Right ventricle myocardium inferior (tissue), 1 donor: Measurements from ENCODE around the gene NDUFA5. TPM values are rescaled to one million over a fixed set of nuclear protein-coding genes. Genes with fewer than 3 reads are reported as not detected.
"Not testable (repeated sequence)": the region's sequence is repeated elsewhere in the genome, so short reads cannot be mapped to it uniquely, and the experiment has no call there.

ENCODE experiments used
- ATAC-seq: fragments of 200-7000 bp; cut with Tn5 transposase; one replicate; pipeline ENCODE4 v1.9.1; 2020; ENCODE audit warnings: mild to moderate bottlenecking, moderate library complexity
- DNase-seq: peaks from one replicate; pipeline ENCODE4 v3.0.0; 2021; ENCODE audit errors: missing footprints
- intact Hi-C: fragments of 100-400 bp; cut with DNase I; formaldehyde crosslinking; loops from one replicate; pipeline ENCODE4 v1.11.0; 2022
- total RNA-seq: library from RNA; stranded (reverse); fragmentation: NEBNext Ultra II Directional; extraction: Animal tissue kit (Norgen Biotek cat#: 25700); gene quantifications from one replicate; pipeline ENCODE4 v1.2.1, GENCODE V29; 2021
- donor health status: DM: no; HTN: yes; CAD: no; lungs with severe emphysema.

The NDUFA5 gene
- total RNA-seq, 1 donor from 2014 or later, result 307 TPM

- DNase-seq, result no peak
- intact Hi-C loops, result no loop called here
- ATAC-seq, result no peak
These were observed 11.9 kb upstream of the NDUFA5 start for GRCh38 chr7:123569352-123570010.

GRCh38 chr7:123562121-123562520 is 4.5 kb upstream of the NDUFA5 start:
- DNase-seq (no peak), ATAC-seq (no peak)
- intact Hi-C loops, result no loop called here

- no peak for ATAC-seq
- DNase-seq, result no peak
- intact Hi-C loops, result loop anchor here (5.0 kb wide), 1 partner anchor 79 kb away; no protein-coding TSS in a partner anchor
These were observed 764 bp upstream of the NDUFA5 start for GRCh38 chr7:123558289-123558874.

GRCh38 chr7:123557016-123557397 is 611 bp downstream of the NDUFA5 start:
- intact Hi-C loops, result loop anchor here (1.0 to 5.0 kb wide), 2 partner anchors 23 to 80 kb away; partner anchors contain the start of gene IQUB
- ATAC-seq, result no peak
- no peak for DNase-seq

GRCh38 chr7:123555484-123555883 is 2.1 kb downstream of the NDUFA5 start:
- ATAC-seq, result no peak
- DNase-seq, result no peak
- intact Hi-C loops, result loop anchor here (5.0 kb wide), 1 partner anchor 82 kb away; no protein-coding TSS in a partner anchor

- no peak for DNase-seq
- ATAC-seq, result no peak
- intact Hi-C loops, result no loop called here
These were observed 4.5 kb downstream of the NDUFA5 start for GRCh38 chr7:123553159-123553558.

GRCh38 chr7:123552641-123553040 is 5.0 kb downstream of the NDUFA5 start:
- intact Hi-C loops, result no loop called here
- peak; percentile 57 for ATAC-seq
- no peak for DNase-seq

GRCh38 chr7:123552134-123552533 is 5.5 kb downstream of the NDUFA5 start:
- DNase-seq, intact Hi-C loops, ATAC-seq: not testable (repeated sequence)

- DNase-seq (no peak), ATAC-seq (no peak)
- intact Hi-C loops, result no loop called here
These were observed 9.2 kb downstream of the NDUFA5 start for GRCh38 chr7:123548406-123548805.

- ATAC-seq, result no peak
- no peak for DNase-seq
- intact Hi-C loops, result loop anchor here (5.0 kb wide), 1 partner anchor 48 kb away; no protein-coding TSS in a partner anchor
These were observed 17.7 kb downstream of the NDUFA5 start for GRCh38 chr7:123539871-123540270.

GRCh38 chr7:123538897-123539296 is 18.7 kb downstream of the NDUFA5 start:
- no peak for ATAC-seq
- intact Hi-C loops, result loop anchor here (5.0 kb wide), 1 partner anchor 47 kb away; no protein-coding TSS in a partner anchor
- no peak for DNase-seq

- no peak for ATAC-seq
- no peak for DNase-seq
- intact Hi-C loops, result loop anchor here (5.0 kb wide), 1 partner anchor 46 kb away; no protein-coding TSS in a partner anchor
These were observed 19.4 kb downstream of the NDUFA5 start for GRCh38 chr7:123538189-123538714.

GRCh38 chr7:123537026-123537642 is 20.5 kb downstream of the NDUFA5 start:
- DNase-seq, result no peak
- ATAC-seq, result no peak
- intact Hi-C loops, result loop anchor here (5.0 kb wide), 1 partner anchor 45 kb away; no protein-coding TSS in a partner anchor

- intact Hi-C loops, result loop anchor here (2.0 to 5.0 kb wide), 2 partner anchors 43 to 213 kb away; partner anchors contain the start of gene WASL
- DNase-seq, result peak; percentile 66
- ATAC-seq, result no peak
These were observed 22.1 kb downstream of the NDUFA5 start for GRCh38 chr7:123535517-123535916.

GRCh38 chr7:123534383-123535260 is 23.0 kb downstream of the NDUFA5 start, which contains the start of gene IQUB:
Gene IQUB (minus strand): TSS chr7:123534595. CDS start chr7:123512340, 22,255 bp downstream.
- intact Hi-C loops, result loop anchor here (1.0 to 5.0 kb wide), 3 partner anchors 23 to 214 kb away; partner anchors contain the start of genes NDUFA5 and WASL
- ATAC-seq (peak; percentile 97), DNase-seq (peak; percentile 98)

- intact Hi-C loops, result loop anchor here (1.0 to 2.0 kb wide), 2 partner anchors 23 to 215 kb away; partner anchors contain the start of genes NDUFA5 and WASL
- no peak for DNase-seq
- ATAC-seq, result no peak
These were observed 23.7 kb downstream of the NDUFA5 start for GRCh38 chr7:123533929-123534382.

GRCh38 chr7:123533553-123533917 is 24.1 kb downstream of the NDUFA5 start:
- no peak for DNase-seq
- ATAC-seq, result no peak
- intact Hi-C loops, result no loop called here
